Body of pancreas (tissue), 4 donors: ENCODE data around the gene DHX8. TPM values are rescaled to one million over a fixed set of nuclear protein-coding genes. Genes with fewer than 3 reads are reported as not detected.
A peak's percentile ranks its signal among the peaks of the same experiment; 100 is the strongest.

Experiments used
- ATAC-seq: fragments of 150-250 bp; one replicate; pipeline ENCODE4 v1.9.1; 2016
- DNase-seq, 4 donors: peaks; one replicate each; pipeline ENCODE4 v3.0.0-alpha.2; 2019
- H3K27ac ChIP-seq, 4 donors: fragments of 200-600 bp; sonication (generic); 1 replicate in 3 of 4; 2 replicates in 1 of 4; pipeline versions ENCODE4 v1.5.1 to v1.6.1; 2016 to 2019; ENCODE audit warnings: mild to moderate bottlenecking in 1 of 4, mixed read lengths in 1 of 4, moderate library complexity in 1 of 4
- H3K27me3 ChIP-seq, 2 donors: fragments of 200-600 bp; sonication (generic); one replicate each; pipeline ENCODE4 v1.6.0; 2016; ENCODE audit warnings: mild to moderate bottlenecking in 1 of 2
- H3K36me3 ChIP-seq, 2 donors: fragments of 200-600 bp; sonication (generic); replicated peaks in 1 of 2; 2 replicates each; pipeline ENCODE4 v1.5.1; 2016; ENCODE audit warnings: low read depth in 2 of 2; ENCODE audit not compliant: insufficient read depth in 1 of 2
- H3K4me1 ChIP-seq: fragments of 200-600 bp; sonication (generic); one replicate; pipeline ENCODE4 v1.6.0; 2016
- H3K4me3 ChIP-seq, 2 donors: fragments of 200-600 bp; sonication (generic); 1 replicate in 1 of 2; 2 replicates in 1 of 2; pipeline ENCODE4 v1.5.1; 2016 to 2019
- H3K9me3 ChIP-seq, 3 donors: fragments of 200-600 bp; sonication (generic); 1 replicate in 2 of 3; 2 replicates in 1 of 3; pipeline ENCODE4 v1.5.1; 2016
- POLR2A ChIP-seq, 3 donors: fragments of 450-650 bp; IDR thresholded peaks; one replicate each; pipeline ENCODE4 v1.6.1; 2016; ENCODE audit warnings: antibody characterized with exemption in 3 of 3, mild to moderate bottlenecking in 2 of 3
- WGBS, 2 donors: methylation state at CpG; one replicate each; pipeline ENCODE4 v1.1.5; 2017; 5-methylcytosine and 5-hydroxymethylcytosine counted together
- intact Hi-C: fragments of 100-400 bp; cut with DNase I; formaldehyde crosslinking; loops from one replicate; pipeline ENCODE4 v1.15.1; 2023
- total RNA-seq, 2 donors: library from RNA; depleted of rRNA; stranded (reverse); fragments of >200 nt; gene quantifications; one replicate each; pipeline ENCODE4 v1.1.0, GENCODE V29; 2016
- TF ChIP-seq, protein P1 (sequence below), 7 experiments: fragments of 450-650 bp in 4 of 7; fragments of 200-600 bp in 3 of 7; sonication (generic) in 3 of 7; IDR thresholded peaks; one replicate each; pipeline ENCODE4 v1.5.1; 2016 to 2019; ENCODE audit warnings: antibody characterized with exemption in 7 of 7

DHX8 gene
- total RNA-seq, 2 donors from 2014 or later, result 12.2 to 19.4 TPM

- no peaks in the 10 kb centered on the region for H3K27me3 ChIP-seq
- TF ChIP-seq POLR2A (IDR thresholded peaks at IDR 0.05), result peak in 2 of 3 donors; percentile 33 to 37
- TF ChIP-seq, protein P1, sequence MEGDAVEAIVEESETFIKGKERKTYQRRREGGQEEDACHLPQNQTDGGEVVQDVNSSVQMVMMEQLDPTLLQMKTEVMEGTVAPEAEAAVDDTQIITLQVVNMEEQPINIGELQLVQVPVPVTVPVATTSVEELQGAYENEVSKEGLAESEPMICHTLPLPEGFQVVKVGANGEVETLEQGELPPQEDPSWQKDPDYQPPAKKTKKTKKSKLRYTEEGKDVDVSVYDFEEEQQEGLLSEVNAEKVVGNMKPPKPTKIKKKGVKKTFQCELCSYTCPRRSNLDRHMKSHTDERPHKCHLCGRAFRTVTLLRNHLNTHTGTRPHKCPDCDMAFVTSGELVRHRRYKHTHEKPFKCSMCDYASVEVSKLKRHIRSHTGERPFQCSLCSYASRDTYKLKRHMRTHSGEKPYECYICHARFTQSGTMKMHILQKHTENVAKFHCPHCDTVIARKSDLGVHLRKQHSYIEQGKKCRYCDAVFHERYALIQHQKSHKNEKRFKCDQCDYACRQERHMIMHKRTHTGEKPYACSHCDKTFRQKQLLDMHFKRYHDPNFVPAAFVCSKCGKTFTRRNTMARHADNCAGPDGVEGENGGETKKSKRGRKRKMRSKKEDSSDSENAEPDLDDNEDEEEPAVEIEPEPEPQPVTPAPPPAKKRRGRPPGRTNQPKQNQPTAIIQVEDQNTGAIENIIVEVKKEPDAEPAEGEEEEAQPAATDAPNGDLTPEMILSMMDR (IDR thresholded peaks at IDR 0.05), result no peak
- WGBS, 2 donors, result 11% methylated on average over 22 to 23 of the region's 23 CpGs
- DNase-seq (peak; percentile 75 to 91 (median 90)), ATAC-seq (peak; percentile 71)
- no peaks in the 10 kb centered on the region for H3K9me3 ChIP-seq
- peak overlapping the region; percentile 64 to 83 (median 78) for H3K27ac ChIP-seq
- intact Hi-C loops, result no loop called here
- H3K4me3 ChIP-seq, result no peak overlapping the region
- peaks cover 39% of the 10 kb centered on the region for H3K4me1 ChIP-seq
- H3K36me3 ChIP-seq, result peaks cover 0 to 3% of the 10 kb centered on the region in 2 donors
Observed at GRCh38 chr17:43530288-43531081, 46.7 kb downstream of the DHX8 start.

- no peak for TF ChIP-seq POLR2A (IDR thresholded peaks at IDR 0.05)
- TF ChIP-seq, protein P1 (IDR thresholded peaks at IDR 0.05), result no peak
- 16 to 18% methylated on average over 3 of the region's 3 CpGs for WGBS, 2 donors
- H3K4me1 ChIP-seq, result peaks cover 39% of the 10 kb centered on the region
- no peaks in the 10 kb centered on the region for H3K27me3 ChIP-seq
- DNase-seq, result no peak
- peaks cover 0 to 3% of the 10 kb centered on the region in 2 donors for H3K36me3 ChIP-seq
- H3K9me3 ChIP-seq, result no peaks in the 10 kb centered on the region
- H3K4me3 ChIP-seq, result no peak overlapping the region
- intact Hi-C loops, result no loop called here
- no peak for ATAC-seq
- H3K27ac ChIP-seq, result peak overlapping the region; percentile 64 to 83 (median 78)
Observed at GRCh38 chr17:43531082-43531378, 47.3 kb downstream of the DHX8 start.

DNA sequence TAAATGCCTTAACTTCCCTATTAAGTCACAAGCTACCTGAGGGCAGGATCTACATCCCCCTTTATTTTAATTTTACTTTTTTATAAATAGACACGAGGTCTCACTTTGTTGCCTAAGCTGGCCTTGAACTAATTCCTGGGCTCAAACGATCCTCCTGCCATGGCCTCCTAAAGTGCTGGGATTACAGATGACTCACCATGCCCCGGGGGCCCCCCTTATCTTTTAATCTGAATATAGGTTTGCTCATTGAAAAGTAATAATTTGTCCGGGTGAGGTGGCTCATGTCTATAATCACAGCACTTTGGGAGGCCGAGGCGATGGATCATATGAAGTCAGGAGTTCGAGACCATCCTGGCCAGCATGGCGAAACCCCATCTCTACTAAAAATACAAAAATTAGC is 48.2 kb downstream of the DHX8 start:
- DNase-seq, result no peak
- Histone ChIP-seq H3K4me3 (no peak overlapping the region), H3K4me1 (peaks cover 39% of the 10 kb centered on the region), H3K27ac (peak overlapping the region in 2 of 4 donors; percentile 78 to 83), H3K9me3 (no peaks in the 10 kb centered on the region), H3K36me3 (no peaks in the 10 kb centered on the region), H3K27me3 (no peaks in the 10 kb centered on the region)
- intact Hi-C loops, result no loop called here
- no peak for ATAC-seq
- 62 to 70% methylated on average over 7 to 8 of the region's 8 CpGs for WGBS, 2 donors
- TF ChIP-seq POLR2A (IDR thresholded peaks at IDR 0.05), result no peak
- TF ChIP-seq, protein P1 (IDR thresholded peaks at IDR 0.05), result no peak

GRCh38 chr17:43532581-43532980 is 48.8 kb downstream of the DHX8 start:
- Histone ChIP-seq H3K27ac (peak overlapping the region in 1 of 4 donors; percentile 78), H3K9me3 (no peaks in the 10 kb centered on the region), H3K4me1 (peaks cover 39% of the 10 kb centered on the region), H3K27me3 (no peaks in the 10 kb centered on the region), H3K4me3 (no peak overlapping the region), H3K36me3 (no peaks in the 10 kb centered on the region)
- intact Hi-C loops, result no loop called here
- WGBS, 2 donors, result 79 to 83% methylated on average over 10 of the region's 10 CpGs
- ATAC-seq (no peak), DNase-seq (no peak)
- TF ChIP-seq, protein P1 (IDR thresholded peaks at IDR 0.05), result no peak
- TF ChIP-seq POLR2A (IDR thresholded peaks at IDR 0.05), result no peak

DNA sequence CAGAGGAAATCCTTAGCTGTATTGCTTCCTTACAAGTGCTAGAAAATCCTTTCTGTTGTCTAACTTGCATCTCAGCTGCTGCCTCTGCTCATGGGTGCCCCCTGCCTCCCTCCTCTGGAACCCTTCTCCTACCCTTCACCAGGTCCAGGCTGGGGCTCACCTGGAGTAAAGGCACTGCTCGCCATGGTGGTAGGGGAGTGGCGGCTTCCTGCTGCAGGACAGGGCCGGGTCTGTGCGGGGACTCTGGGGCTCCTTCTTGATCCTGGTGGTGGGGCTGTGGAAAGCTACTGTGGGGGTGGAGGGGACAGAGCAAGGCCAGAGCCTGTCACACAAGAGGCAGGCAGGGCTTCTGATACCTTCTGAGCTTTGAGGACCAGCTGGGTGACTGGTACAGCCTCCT is 49.9 kb downstream of the DHX8 start:
- no peaks in the 10 kb centered on the region for H3K9me3 ChIP-seq
- intact Hi-C loops, result no loop called here
- DNase-seq, result no peak
- no peak overlapping the region for H3K27ac ChIP-seq
- H3K4me3 ChIP-seq, result no peak overlapping the region
- no peaks in the 10 kb centered on the region for H3K27me3 ChIP-seq
- H3K4me1 ChIP-seq, result peaks cover 33% of the 10 kb centered on the region
- no peak for TF ChIP-seq POLR2A (IDR thresholded peaks at IDR 0.05)
- TF ChIP-seq, protein P1 (IDR thresholded peaks at IDR 0.05), result no peak
- 100% methylated on average over 1 to 4 of the region's 4 CpGs for WGBS, 2 donors
- ATAC-seq, result no peak
- H3K36me3 ChIP-seq, result no peaks in the 10 kb centered on the region
